GM12874 (cell line): ENCODE measurements around the gene ENPEP.

ENCODE experiments used
- CTCF ChIP-seq: IDR thresholded peaks from 2 replicates; pipeline ENCODE4 v1.5.1; 2011; ENCODE audit warnings: low read depth, mild to moderate bottlenecking, control low read depth, low read length, moderate library complexity; ENCODE audit not compliant: insufficient read depth

Gene ENPEP

GRCh38 chr4:110567214-110567613, 91.3 kb downstream of the ENPEP start:
- no peak for TF ChIP-seq CTCF

GRCh38 chr4:110586131-110586850, 110.3 kb downstream of the ENPEP start:
- peak; percentile 26; the same call in 1 of the 2 replicates for TF ChIP-seq CTCF

GRCh38 chr4:110587666-110588285, 111.8 kb downstream of the ENPEP start:
- TF ChIP-seq CTCF = no peak

GRCh38 chr4:110589297-110589696, 113.3 kb downstream of the ENPEP start:
- TF ChIP-seq CTCF = no peak

- TF ChIP-seq CTCF = no peak
Measured at GRCh38 chr4:110595583-110595982, 119.6 kb downstream of the ENPEP start.

- no peak for TF ChIP-seq CTCF
Measured at GRCh38 chr4:110596431-110596830, 120.5 kb downstream of the ENPEP start.

- TF ChIP-seq CTCF = no peak
Measured at GRCh38 chr4:110597582-110597981, 121.6 kb downstream of the ENPEP start.
